IMR-90 (cell line): ENCODE data around the gene EML1. TPM values are rescaled to one million over a fixed set of nuclear protein-coding genes. Genes with fewer than 3 reads are reported as not detected.

Experiments
- ATAC-seq: fragments of 200-7000 bp; cut with Tn5 transposase; 2 replicates; pipeline ENCODE4 v1.9.1; 2020; ENCODE audit warnings: low read depth, mild to moderate bottlenecking, moderate library complexity
- BruUV-seq: library from RNA; stranded (reverse); fragments of 400-500 nt; replicated peaks from 2 replicates; lab custom pipeline; 2021; lab: Mats Ljungman, UMichigan
- CTCF ChIA-PET: fragments of 300-600 bp; formaldehyde crosslinking; extraction: SDS; loops from one replicate; lab custom pipeline; 2021; ENCODE audit warnings: antibody characterized with exemption; lab: Yijun Ruan, JAX
- POLR2A ChIA-PET: fragments of 300-600 bp; sonication (Branson Sonifier 250); formaldehyde crosslinking; loops from one replicate; lab custom pipeline; 2022; ENCODE audit warnings: antibody characterized with exemption; ENCODE audit not compliant: unreplicated experiment; lab: Charles Lee
- DNase-seq: peaks from one replicate; pipeline ENCODE4 v3.0.0; 2013
- H2AFZ ChIP-seq: replicated peaks from 2 replicates; pipeline ENCODE3; 2013; ENCODE audit warnings: low read length, mild to moderate bottlenecking; ENCODE audit not compliant: poor library complexity
- H2AK5ac ChIP-seq: 2 replicates; pipeline ENCODE4 v1.6.1; 2013; ENCODE audit warnings: low read depth, low read length, inconsistent platforms
- H2AK9ac ChIP-seq: replicated peaks from 2 replicates; pipeline ENCODE3; 2013; ENCODE audit warnings: mild to moderate bottlenecking, low read depth, low read length, moderate library complexity; ENCODE audit not compliant: poor library complexity
- H2BK120ac ChIP-seq: 2 replicates; pipeline ENCODE4 v1.6.1; 2013; ENCODE audit warnings: low read depth, low read length, inconsistent platforms
- H2BK15ac ChIP-seq: 3 replicates; pipeline ENCODE4 v1.6.1; 2013; ENCODE audit warnings: low read depth, low read length, inconsistent platforms
- H2BK20ac ChIP-seq: 2 replicates; pipeline ENCODE4 v1.6.1; 2013; ENCODE audit warnings: low read depth, mild to moderate bottlenecking, inconsistent platforms, low read length, moderate library complexity
- H2BK5ac ChIP-seq: 2 replicates; pipeline ENCODE4 v1.6.1; 2013; ENCODE audit warnings: mild to moderate bottlenecking, low read depth, low read length, inconsistent platforms; ENCODE audit not compliant: poor library complexity, severe bottlenecking
- H3K14ac ChIP-seq: replicated peaks from 2 replicates; pipeline ENCODE4 v1.6.1; 2013; ENCODE audit warnings: low read depth, low read length, inconsistent platforms
- H3K18ac ChIP-seq: 2 replicates; pipeline ENCODE4 v1.6.1; 2013; ENCODE audit warnings: low read depth, low read length, control low read depth
- H3K23ac ChIP-seq: 2 replicates; pipeline ENCODE4 v1.6.1; 2013; ENCODE audit warnings: low read depth, low read length, inconsistent platforms
- H3K27ac ChIP-seq: 2 replicates; pipeline ENCODE4 v1.5.1; 2013; ENCODE audit warnings: mild to moderate bottlenecking, control low read depth, low read length; ENCODE audit not compliant: insufficient read depth
- H3K27me3 ChIP-seq: 2 replicates; pipeline ENCODE4 v1.6.1; 2013; ENCODE audit warnings: low read length; ENCODE audit not compliant: control insufficient read depth, insufficient read depth
- H3K36me3 ChIP-seq: 2 replicates; pipeline ENCODE4 v1.6.1; 2013; ENCODE audit warnings: low read length, mixed read lengths; ENCODE audit not compliant: control insufficient read depth, insufficient read depth
- H3K4ac ChIP-seq: 2 replicates; pipeline ENCODE4 v1.6.1; 2013; ENCODE audit warnings: low read depth, low read length, inconsistent platforms
- H3K4me1 ChIP-seq: 2 replicates; pipeline ENCODE4 v1.6.1; 2013; ENCODE audit warnings: low read length, mixed read lengths; ENCODE audit not compliant: control insufficient read depth, insufficient read depth
- H3K4me2 ChIP-seq: 2 replicates; pipeline ENCODE4 v1.6.1; 2013; ENCODE audit warnings: low read depth, mild to moderate bottlenecking, control low read depth, low read length, moderate library complexity
- H3K4me3 ChIP-seq: 2 replicates; pipeline ENCODE4 v1.5.1; 2013; ENCODE audit warnings: low read depth, mild to moderate bottlenecking, control low read depth, low read length, moderate library complexity; ENCODE audit not compliant: insufficient read depth
- H3K56ac ChIP-seq: 2 replicates; pipeline ENCODE4 v1.6.1; 2013; ENCODE audit warnings: low read length, inconsistent platforms; ENCODE audit not compliant: insufficient read depth; ENCODE audit errors: extremely low read depth
- H3K79me1 ChIP-seq, 2 experiments: 2 replicates each; pipeline ENCODE4 v1.6.1; 2013; ENCODE audit warnings: low read length in 2 of 2, inconsistent platforms in 1 of 2, low read depth in 1 of 2
- H3K9ac ChIP-seq: 2 replicates; pipeline ENCODE4 v1.6.1; 2013; ENCODE audit warnings: low read depth, low read length, control low read depth
- H3K9me1 ChIP-seq: 2 replicates; pipeline ENCODE4 v1.6.1; 2013; ENCODE audit warnings: low read length, inconsistent platforms; ENCODE audit not compliant: insufficient read depth
- H3K9me3 ChIP-seq: 2 replicates; pipeline ENCODE4 v1.6.1; 2013; ENCODE audit warnings: low read length; ENCODE audit not compliant: control insufficient read depth, insufficient read depth
- H4K20me1 ChIP-seq: 2 replicates; pipeline ENCODE4 v1.6.1; 2013; ENCODE audit warnings: low read length, inconsistent platforms; ENCODE audit not compliant: insufficient read depth
- H4K5ac ChIP-seq: 2 replicates; pipeline ENCODE4 v1.6.1; 2013; ENCODE audit warnings: mild to moderate bottlenecking, low read depth, low read length, control low read depth
- H4K8ac ChIP-seq, 2 experiments: 2 replicates each; pipeline ENCODE4 v1.6.1; 2013; ENCODE audit warnings: low read depth in 2 of 2, low read length in 2 of 2, control low read depth in 1 of 2, inconsistent platforms in 1 of 2
- H4K91ac ChIP-seq: 2 replicates; pipeline ENCODE4 v1.6.1; 2013; ENCODE audit warnings: low read depth, low read length, inconsistent platforms; ENCODE audit not compliant: insufficient read depth
- BHLHE40 ChIP-seq: fragments of 150-350 bp; IDR thresholded peaks from 2 replicates; pipeline ENCODE4 v1.6.1; 2016; ENCODE audit warnings: mild to moderate bottlenecking, low read depth, low read length
- CHD1 ChIP-seq: IDR thresholded peaks from 2 replicates; pipeline ENCODE4 v1.6.1; 2012; ENCODE audit warnings: low read depth, low read length, improper control_type of control experiment
- CTCF ChIP-seq: conservative IDR thresholded peaks from 2 replicates; pipeline ENCODE4 v1.5.1; 2012; ENCODE audit warnings: mild to moderate bottlenecking, low read depth, low read length, improper control_type of control experiment
- ELK1 ChIP-seq: fragments of 150-350 bp; IDR thresholded peaks from 2 replicates; pipeline ENCODE4 v1.6.1; 2016; ENCODE audit warnings: low read depth, mild to moderate bottlenecking, low read length, moderate library complexity, borderline replicate concordance
- FOS ChIP-seq: fragments of 150-350 bp; IDR thresholded peaks from 2 replicates; pipeline ENCODE4 v1.6.1; 2016; ENCODE audit warnings: low read depth, low read length
- MAZ ChIP-seq: IDR thresholded peaks from 2 replicates; pipeline ENCODE4 v1.6.1; 2012; ENCODE audit warnings: low read depth, mild to moderate bottlenecking, low read length, improper control_type of control experiment, moderate library complexity, borderline replicate concordance
- MXI1 ChIP-seq: IDR thresholded peaks from 2 replicates; pipeline ENCODE4 v1.6.1; 2012; ENCODE audit warnings: low read depth, mild to moderate bottlenecking, low read length, moderate library complexity, borderline replicate concordance
- RAD21 ChIP-seq: IDR thresholded peaks from 2 replicates; pipeline ENCODE4 v1.6.1; 2012; ENCODE audit warnings: low read length, improper control_type of control experiment
- RFX5 ChIP-seq: IDR thresholded peaks from 2 replicates; pipeline ENCODE4 v1.8.0; 2012; ENCODE audit warnings: low read depth, mild to moderate bottlenecking, low read length, moderate library complexity
- WGBS, 2 experiments: methylation state at CpG; one replicate each; pipeline versions ENCODE4 v1.1.5 to v1.1.7; 2013; ENCODE audit warnings: missing lambda C conversion rate in 2 of 2; ENCODE audit not compliant: insufficient read length in 1 of 2; ENCODE audit errors: extremely low coverage in 2 of 2; 5-methylcytosine and 5-hydroxymethylcytosine counted together
- dilution Hi-C: fragments of 300-500 bp; cut with HindIII; formaldehyde crosslinking; loops from one replicate; pipeline ENCODE4 v1.14.3; 2018; ENCODE audit warnings: low sequenced_read_pairs; ENCODE audit not compliant: unreplicated experiment
- in situ Hi-C: fragments of 300-500 bp; cut with MboI; formaldehyde crosslinking; loops from 3 replicates; pipeline ENCODE4 v1.14.3; 2019; ENCODE audit warnings: low sequenced_read_pairs, inconsistent platforms, mixed read lengths
- intact Hi-C: fragments of 100-400 bp; cut with micrococcal nuclease; formaldehyde crosslinking; loops from 2 replicates; pipeline ENCODE4 v1.10.0; 2022
- polyA plus RNA-seq, 3 experiments: library from polyadenylated mRNA; depleted of rRNA; stranded (reverse); fragments of >200 nt; gene quantifications; 2 replicates each; pipeline ENCODE4 v1.2.3, GENCODE V29; 2012; ENCODE audit warnings: low replicate concordance in 1 of 3
- total RNA-seq: library from RNA; depleted of rRNA; stranded (reverse); fragments of >200 nt; gene quantifications from 2 replicates; pipeline ENCODE4 v1.2.3, GENCODE V29; 2012

The EML1 gene
- total and polyA plus RNA-seq, 2 of the 4 experiments (the other 2 are of a cell fraction): 14.0 to 42.3 TPM

- TF ChIP-seq MAZ: no peak
Measured at GRCh38 chr14:99983251-99984015, 190.2 kb downstream of the EML1 start (continued).

GRCh38 chr14:99984036-99984435 is 190.8 kb downstream of the EML1 start:
- ATAC-seq (no peak), DNase-seq (no peak)
- ChIA-PET POLR2A (interaction anchor here (0.5 kb wide), 1 partner anchor 209 kb away, joined by 9 read pairs; no protein-coding TSS in a partner anchor), CTCF (interaction anchor here (1.4 to 2.2 kb wide), 2 partner anchors 43 to 209 kb away, joined by 5 to 6 read pairs; no protein-coding TSS in a partner anchor)
- no TSS peak for BruUV-seq
- Histone ChIP-seq H3K4me2 (no peak overlapping the region), H3K4me3 (no peak overlapping the region), H2BK15ac (no peak overlapping the region), H4K5ac (no peak overlapping the region), H4K20me1 (no peaks in the 10 kb centered on the region), H4K8ac (no peak overlapping the region), H2BK20ac (no peak overlapping the region), H3K36me3 (no peaks in the 10 kb centered on the region), H3K27ac (no peak overlapping the region), H4K91ac (no peak overlapping the region), H3K4ac (no peak overlapping the region), H3K9me3 (no peaks in the 10 kb centered on the region), H2BK120ac (no peak overlapping the region), H3K14ac (no peak overlapping the region), H3K79me1 (peaks cover 2 to 14% of the 10 kb centered on the region in 2 experiments), H3K9me1 (no peaks in the 10 kb centered on the region), H2AK5ac (no peak overlapping the region), H2BK5ac (no peak overlapping the region), H2AK9ac (no peak overlapping the region), H3K23ac (no peak overlapping the region), H2AFZ (no peak overlapping the region), H3K18ac (no peak overlapping the region), H3K56ac (no peak overlapping the region), H3K9ac (no peak overlapping the region), H3K4me1 (peaks cover 6% of the 10 kb centered on the region), H3K27me3 (no peaks in the 10 kb centered on the region)
- in situ Hi-C loops (loop anchor here (5.0 to 10.0 kb wide), 2 partner anchors 128 to 211 kb away; no protein-coding TSS in a partner anchor), intact Hi-C loops (no loop called here), dilution Hi-C loops (no loop called here)
- no CpG with 5 or more reads among the region's 3 CpGs for WGBS, 2 experiments
- TF ChIP-seq CHD1 (no peak), BHLHE40 (no peak), FOS (no peak), ELK1 (no peak), RAD21 (no peak), CTCF (no peak), RFX5 (no peak), MXI1 (no peak)
